RWPE2 (cell line): ENCODE results near the gene KCTD4.

Experiments
- ATAC-seq: fragments of 200-7000 bp; cut with Tn5 transposase; 3 replicates; pipeline ENCODE4 v1.9.1; 2021; ENCODE audit warnings: low read depth
- DNase-seq: peaks from one replicate; pipeline ENCODE4 v3.0.0-alpha.2; 2020; ENCODE audit warnings: low spot score
- H3K27ac ChIP-seq: fragments of 450-650 bp; 2 replicates; pipeline ENCODE4 v1.5.1; 2017; ENCODE audit warnings: mild to moderate bottlenecking; ENCODE audit not compliant: poor library complexity, severe bottlenecking
- H3K27me3 ChIP-seq: fragments of 250-450 bp; sonication (Bioruptor Pico); 2 replicates; pipeline ENCODE4 v1.5.1; 2021; ENCODE audit warnings: mild to moderate bottlenecking, moderate library complexity; ENCODE audit not compliant: insufficient read depth, poor library complexity, severe bottlenecking
- H3K36me3 ChIP-seq: fragments of 250-450 bp; sonication (Bioruptor Pico); 2 replicates; pipeline ENCODE4 v1.5.1; 2020; ENCODE audit warnings: low read depth, mild to moderate bottlenecking, moderate library complexity
- H3K4me1 ChIP-seq: fragments of 250-450 bp; sonication (Bioruptor Pico); 2 replicates; pipeline ENCODE4 v1.5.1; 2021; ENCODE audit warnings: mild to moderate bottlenecking, moderate library complexity; ENCODE audit not compliant: insufficient read depth, poor library complexity, severe bottlenecking
- H3K4me3 ChIP-seq: fragments of 250-450 bp; sonication (Bioruptor Pico); 2 replicates; pipeline ENCODE4 v1.5.1; 2021; ENCODE audit warnings: mild to moderate bottlenecking, moderate library complexity; ENCODE audit not compliant: severe bottlenecking
- H3K9me3 ChIP-seq: fragments of 250-450 bp; sonication (Bioruptor Pico); 2 replicates; pipeline ENCODE4 v1.5.1; 2021; ENCODE audit warnings: mild to moderate bottlenecking, moderate library complexity; ENCODE audit not compliant: severe bottlenecking
- CTCF ChIP-seq: fragments of 450-650 bp; IDR thresholded peaks from one replicate; pipeline ENCODE4 v1.5.1; 2017; ENCODE audit warnings: mild to moderate bottlenecking, moderate library complexity; ENCODE audit not compliant: poor library complexity, severe bottlenecking

KCTD4 gene

DNA sequence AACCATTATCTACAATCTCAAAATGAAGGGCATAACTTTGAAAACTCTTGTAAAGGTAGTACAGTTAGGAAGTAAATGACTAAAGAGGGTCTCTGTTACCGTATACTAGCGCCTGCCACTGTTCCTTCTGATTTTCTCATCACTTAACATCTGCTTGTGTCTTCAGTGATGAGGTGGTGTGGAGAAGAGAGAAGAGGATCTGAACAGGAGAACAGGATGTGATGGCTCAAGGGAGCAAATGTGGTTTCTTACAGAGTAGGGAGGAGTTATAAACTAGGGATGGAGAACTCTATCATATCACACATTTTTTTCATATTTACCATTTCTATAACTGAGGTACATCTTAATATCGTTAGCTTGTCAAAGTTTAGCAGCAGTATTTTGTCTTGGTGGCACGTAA lies 1.1 kb downstream of the KCTD4 start:
- TF ChIP-seq CTCF: no peak

GRCh38 chr13:45198924-45199323 lies 1.9 kb downstream of the KCTD4 start:
- TF ChIP-seq CTCF: no peak
- Histone ChIP-seq H3K4me1 (peaks cover 31% of the 10 kb centered on the region), H3K4me3 (no peak overlapping the region), H3K27ac (peak overlapping the region; percentile 38), H3K9me3 (no peaks in the 10 kb centered on the region), H3K27me3 (no peaks in the 10 kb centered on the region), H3K36me3 (peaks cover 4% of the 10 kb centered on the region; the same call in 1 of the 2 replicates)
- no peak for ATAC-seq
- DNase-seq: no peak

More for the DNA sequence above, 1.1 kb downstream of the KCTD4 start:
- ATAC-seq: no peak
- H3K9me3 ChIP-seq: no peaks in the 10 kb centered on the region
- peaks cover 4% of the 10 kb centered on the region; the same call in 1 of the 2 replicates for H3K36me3 ChIP-seq
- H3K27ac ChIP-seq: peak overlapping the region; percentile 38
- peaks cover 34% of the 10 kb centered on the region for H3K4me1 ChIP-seq
- H3K4me3 ChIP-seq: no peak overlapping the region
- DNase-seq: no peak
- H3K27me3 ChIP-seq: no peaks in the 10 kb centered on the region

- Histone ChIP-seq H3K4me3 (no peak overlapping the region), H3K36me3 (peaks cover 4% of the 10 kb centered on the region; the same call in 1 of the 2 replicates), H3K9me3 (no peaks in the 10 kb centered on the region), H3K27me3 (no peaks in the 10 kb centered on the region), H3K4me1 (peaks cover 31% of the 10 kb centered on the region), H3K27ac (peak overlapping the region; percentile 64)
- ATAC-seq (no peak), DNase-seq (no peak)
- no peak for TF ChIP-seq CTCF
These were observed 2.8 kb downstream of the KCTD4 start for GRCh38 chr13:45198041-45198440.

- H3K4me3 ChIP-seq: no peak overlapping the region
- H3K36me3 ChIP-seq: no peaks in the 10 kb centered on the region
- H3K27ac ChIP-seq: peak overlapping the region; percentile 64
- ATAC-seq (peak; percentile 91), DNase-seq (no peak)
- H3K9me3 ChIP-seq: no peaks in the 10 kb centered on the region
- TF ChIP-seq CTCF: no peak
- peaks cover 43% of the 10 kb centered on the region for H3K4me1 ChIP-seq
- no peaks in the 10 kb centered on the region for H3K27me3 ChIP-seq
These were observed 4.2 kb downstream of the KCTD4 start for GRCh38 chr13:45196622-45197021.

DNA sequence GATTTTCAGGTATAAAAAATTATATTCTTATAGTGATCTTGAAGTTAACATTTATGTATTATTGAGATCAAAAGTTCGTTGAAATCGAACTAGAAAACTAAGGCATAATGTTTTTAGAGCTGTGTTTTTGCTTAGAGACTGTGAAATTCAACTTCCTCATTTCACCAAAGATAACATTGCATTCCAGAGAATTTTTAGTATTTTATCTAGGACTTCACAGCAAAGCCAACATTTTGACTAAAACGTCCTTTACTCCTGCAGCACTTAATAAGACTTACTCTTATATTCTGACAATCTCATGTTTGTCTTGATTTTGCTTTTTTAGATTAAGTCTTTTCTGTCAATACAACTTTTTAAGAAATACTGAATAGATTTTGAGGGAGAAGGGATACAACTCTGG lies 4.7 kb downstream of the KCTD4 start:
- Histone ChIP-seq H3K4me3 (no peak overlapping the region), H3K36me3 (no peaks in the 10 kb centered on the region), H3K4me1 (peaks cover 47% of the 10 kb centered on the region), H3K9me3 (no peaks in the 10 kb centered on the region), H3K27me3 (no peaks in the 10 kb centered on the region), H3K27ac (peak overlapping the region; percentile 64)
- ATAC-seq: no peak
- TF ChIP-seq CTCF: no peak
- no peak for DNase-seq
